Stimulated activated CD4-positive, alpha-beta T cell treated with anti-CD3 and anti-CD28 coated beads, Interleukin-12 subunit alpha, Interleukin-12 subunit beta, amount 100 ng/mL, for 4 hours (primary cell): Measurements from ENCODE around the gene NSUN6.
"Not testable (repeated sequence)": the region's sequence is repeated elsewhere in the genome, so short reads cannot be mapped to it uniquely, and the experiment has no call there.

Source experiments
- DNase-seq: peaks from one replicate; pipeline ENCODE4 v3.0.0-alpha.2; 2020

NSUN6 gene

GRCh38 chr10:18607503-18608378 is 43.6 kb downstream of the NSUN6 start:
- no peak for DNase-seq

- DNase-seq = no peak
Observed at GRCh38 chr10:18606051-18606695, 45.2 kb downstream of the NSUN6 start.

GRCh38 chr10:18601321-18601720 is 50.1 kb downstream of the NSUN6 start:
- no peak for DNase-seq

GRCh38 chr10:18599392-18599791 is 52.0 kb downstream of the NSUN6 start:
- DNase-seq = no peak

- DNase-seq = no peak
Observed at GRCh38 chr10:18594574-18595156, 56.7 kb downstream of the NSUN6 start.

GRCh38 chr10:18591141-18591540 is 60.2 kb downstream of the NSUN6 start:
- DNase-seq = not testable (repeated sequence)

GRCh38 chr10:18586637-18587036 is 64.8 kb downstream of the NSUN6 start:
- not testable (repeated sequence) for DNase-seq

- DNase-seq = no peak
Observed at GRCh38 chr10:18583575-18584270, 67.7 kb downstream of the NSUN6 start.

GRCh38 chr10:18582803-18583202 is 68.6 kb downstream of the NSUN6 start:
- no peak for DNase-seq

GRCh38 chr10:18577823-18578685 is 73.3 kb downstream of the NSUN6 start:
- no peak for DNase-seq

- DNase-seq = no peak
Observed at GRCh38 chr10:18576586-18576985, 74.8 kb downstream of the NSUN6 start.

- no peak for DNase-seq
Observed at GRCh38 chr10:18572959-18573561, 78.3 kb downstream of the NSUN6 start.

- no peak for DNase-seq
Observed at GRCh38 chr10:18571780-18572179, 79.6 kb downstream of the NSUN6 start.

- DNase-seq = no peak
Observed at GRCh38 chr10:18571076-18571475, 80.3 kb downstream of the NSUN6 start.

- DNase-seq = not testable (repeated sequence)
Observed at GRCh38 chr10:18570386-18570785, 81.0 kb downstream of the NSUN6 start.

GRCh38 chr10:18567343-18567856 is 84.0 kb downstream of the NSUN6 start:
- no peak for DNase-seq

- DNase-seq = no peak
Observed at GRCh38 chr10:18566177-18566576, 85.2 kb downstream of the NSUN6 start.

GRCh38 chr10:18565006-18565405 is 86.4 kb downstream of the NSUN6 start:
- no peak for DNase-seq

GRCh38 chr10:18563003-18563726 is 88.2 kb downstream of the NSUN6 start:
- DNase-seq = no peak

- DNase-seq = no peak
Observed at GRCh38 chr10:18561861-18562551, 89.4 kb downstream of the NSUN6 start.
